UCSD-AML1 (cell line): ENCODE data around the gene GBX1.
A peak's percentile ranks its signal among the peaks of the same experiment; 100 is the strongest.

Experiments
- DNase-seq: peaks from one replicate; lab custom pipeline; 2025; ENCODE audit not compliant: unreplicated experiment; lab: John Stamatoyannopoulos, UW

GBX1 gene

DNA sequence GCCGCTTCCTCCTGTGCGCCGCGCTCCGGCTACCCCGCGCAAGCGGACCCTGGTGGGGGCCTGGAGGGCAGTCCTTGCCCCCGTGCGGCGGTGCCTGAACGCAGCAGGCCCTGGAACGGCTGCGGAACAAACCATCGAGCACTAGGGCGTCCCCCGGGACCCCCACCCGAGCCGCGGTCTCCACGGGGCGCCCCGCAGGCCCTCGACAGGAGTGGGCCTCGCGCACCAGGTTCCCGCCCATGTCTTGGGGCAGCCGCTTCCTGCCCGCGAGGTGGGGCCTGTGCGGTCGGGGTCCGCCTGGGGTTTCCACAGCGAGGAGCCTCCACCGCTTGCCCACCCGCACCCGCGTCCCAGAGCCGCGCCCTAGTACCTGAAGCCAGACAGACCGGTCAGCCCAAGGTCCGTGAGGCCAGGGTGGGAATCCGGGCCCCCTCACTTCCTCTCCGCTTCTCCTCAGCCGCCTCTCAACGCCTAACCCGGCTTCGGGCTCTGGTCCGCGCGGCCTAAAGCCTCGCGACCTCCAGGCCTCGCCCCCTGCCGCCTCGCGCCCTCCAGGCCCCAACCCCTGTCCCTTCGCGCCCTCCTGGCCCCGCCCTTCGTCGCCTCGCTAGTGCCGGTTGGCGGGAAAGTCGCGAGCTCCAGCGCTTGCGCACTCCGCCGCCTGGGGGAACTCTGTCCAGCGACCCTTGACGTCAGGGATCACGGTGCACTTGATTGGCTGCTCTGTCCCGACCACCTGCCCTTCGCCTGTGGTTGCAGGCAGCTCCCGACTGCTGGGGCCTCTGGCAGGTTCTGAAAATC, 7.0 kb upstream of the GBX1 start:
- no peak for DNase-seq

- no peak for DNase-seq
Measured at GRCh38 chr7:151173386-151174245, 6.1 kb upstream of the GBX1 start.

DNA sequence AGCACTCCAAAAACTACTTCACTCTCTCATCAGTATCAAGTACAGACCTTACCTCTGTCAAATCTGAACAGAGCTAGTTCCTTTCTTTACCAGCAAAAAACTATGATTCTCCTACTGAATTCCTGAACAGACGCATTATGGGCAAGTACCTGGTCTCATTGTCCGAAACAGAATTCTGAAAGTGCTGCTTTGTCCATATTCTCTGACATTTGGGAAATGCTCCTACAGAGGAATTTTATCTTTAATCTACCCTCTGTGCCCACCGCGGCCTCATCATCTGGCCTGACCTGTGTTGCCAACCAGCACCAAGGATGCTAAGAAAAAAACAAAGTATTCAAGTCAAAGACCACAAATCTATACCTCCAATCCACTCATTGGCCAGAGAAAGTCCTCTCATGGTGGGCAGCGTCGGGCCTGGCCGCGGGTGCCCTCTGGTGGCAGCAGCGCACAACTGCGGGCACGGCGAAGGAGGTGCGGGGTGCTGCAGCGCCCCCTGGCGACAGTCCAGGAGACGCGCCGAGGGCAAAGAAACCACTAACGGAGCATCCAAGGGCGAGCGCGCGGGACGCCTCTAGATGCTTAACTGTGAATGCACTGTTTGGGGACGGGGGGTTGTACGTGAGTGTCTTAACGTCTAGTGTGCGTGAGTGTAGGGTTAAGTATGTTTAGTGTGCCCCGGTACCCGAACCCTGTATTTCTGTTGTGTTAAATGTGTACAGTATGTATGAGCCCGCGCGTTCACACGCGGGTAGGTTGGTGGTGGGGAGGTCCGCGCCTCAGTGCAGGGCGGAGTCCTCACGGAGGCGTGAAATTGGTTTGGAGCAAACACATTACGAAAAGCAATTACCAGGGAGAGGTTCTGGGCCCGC, 5.0 kb upstream of the GBX1 start:
- DNase-seq: peak; percentile 67

DNA sequence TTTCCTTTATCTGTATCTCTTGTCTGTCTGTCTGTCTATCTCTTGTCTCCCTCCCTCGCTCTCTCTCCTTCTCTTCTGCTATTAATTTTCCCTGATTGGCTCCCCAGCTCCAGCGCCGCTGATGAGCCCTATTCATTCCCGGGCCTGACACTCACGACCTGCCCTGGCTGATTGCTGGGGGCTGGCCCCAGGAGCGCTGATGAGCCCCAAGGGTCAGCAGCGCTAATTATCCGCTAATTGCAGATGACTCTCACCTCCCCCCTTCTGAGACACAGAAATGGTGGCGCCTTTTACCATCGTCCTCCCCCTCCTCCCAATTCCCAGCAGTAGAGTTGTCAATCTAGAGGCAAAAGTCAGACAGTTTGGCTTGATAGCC, 1.3 kb upstream of the GBX1 start:
- no peak for DNase-seq

- DNase-seq: peak; percentile 39
Measured at GRCh38 chr7:151168003-151168786, 701 bp upstream of the GBX1 start.

- no peak for DNase-seq
Measured at GRCh38 chr7:151166629-151167196, 781 bp downstream of the GBX1 start.

DNA sequence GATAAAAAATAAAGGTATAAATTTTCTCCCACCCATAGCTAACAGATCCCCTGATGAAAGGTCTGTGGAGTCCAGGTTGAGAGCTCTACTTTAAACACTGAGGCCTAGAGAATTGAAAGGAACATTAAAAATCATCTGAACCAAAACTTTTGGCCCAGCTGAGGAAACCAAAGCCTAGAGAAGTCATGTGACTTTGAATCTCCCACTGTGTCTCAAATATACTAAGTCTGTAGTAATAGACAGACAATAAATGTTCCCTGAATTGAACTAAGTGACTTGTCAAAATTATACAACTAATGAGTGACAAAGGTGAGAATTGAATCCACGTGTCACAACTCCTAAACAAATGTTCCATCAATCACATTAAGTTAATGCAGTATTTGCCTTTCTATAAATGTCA, 5.7 kb downstream of the GBX1 start:
- no peak for DNase-seq

GRCh38 chr7:151157645-151158329, 9.7 kb downstream of the GBX1 start:
- DNase-seq: no peak

DNA sequence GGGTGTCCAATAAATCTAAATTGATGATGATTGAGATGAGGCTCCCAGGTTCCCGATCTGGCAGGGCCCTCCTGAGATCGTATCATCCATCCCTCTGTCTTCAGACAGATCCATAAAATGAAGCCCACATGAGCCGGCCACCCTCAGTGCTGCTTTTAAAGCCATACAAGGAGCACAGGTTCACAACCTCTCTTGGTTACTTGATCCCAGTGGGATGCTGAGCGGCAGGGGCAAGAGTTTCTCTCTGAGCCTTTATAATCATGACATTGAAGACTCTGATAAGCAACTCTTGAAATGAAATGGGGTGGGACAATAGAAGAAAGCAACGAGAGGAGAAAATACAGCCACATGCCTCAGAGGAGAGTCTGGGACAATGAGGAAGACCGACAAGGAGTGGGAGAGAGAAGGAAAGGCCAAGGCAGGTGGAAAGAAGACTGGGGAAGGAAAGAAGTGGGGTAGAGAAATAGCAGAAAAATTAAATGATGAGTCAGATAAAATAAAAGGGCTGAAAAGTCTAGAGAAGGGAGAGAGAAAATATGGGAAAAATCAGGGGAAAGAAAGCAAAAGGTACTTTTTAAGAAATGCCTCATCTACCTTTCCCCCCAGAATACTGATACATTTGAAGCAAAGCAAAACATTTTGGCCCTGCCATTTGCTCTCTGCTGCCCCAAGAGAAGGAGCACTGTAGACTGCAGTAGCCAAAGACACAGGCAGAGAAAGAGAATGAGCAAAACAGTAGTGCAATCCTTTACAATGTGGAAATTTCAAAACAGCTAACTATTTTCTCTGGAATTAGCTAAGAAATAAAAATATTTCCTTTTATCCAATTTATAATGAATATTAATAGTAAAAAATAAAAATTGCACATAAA, 14.6 kb downstream of the GBX1 start:
- no peak for DNase-seq

DNA sequence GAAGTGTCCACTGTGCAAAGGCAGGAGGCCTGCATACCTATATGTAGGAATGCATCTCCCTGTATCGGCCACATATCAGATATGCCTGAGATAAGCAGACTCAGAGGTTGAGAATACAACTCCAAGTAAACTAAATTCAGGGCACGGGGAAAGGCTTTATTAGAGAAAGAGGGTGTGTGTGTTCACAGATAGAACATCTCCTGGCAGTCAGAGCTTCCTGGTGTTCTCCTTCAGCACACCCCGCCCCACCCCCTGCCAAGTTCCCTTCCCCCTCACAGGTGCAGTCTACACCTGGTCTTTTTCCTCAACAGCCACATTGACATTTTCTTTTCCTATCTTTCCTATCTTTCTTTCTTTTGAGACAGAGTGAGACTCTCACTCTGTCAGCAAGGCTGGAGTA, 17.1 kb downstream of the GBX1 start:
- DNase-seq: no peak

GRCh38 chr7:151148319-151149259, 18.9 kb downstream of the GBX1 start:
- DNase-seq: no peak

GRCh38 chr7:151146761-151147160, 20.7 kb downstream of the GBX1 start:
- DNase-seq: no peak

DNA sequence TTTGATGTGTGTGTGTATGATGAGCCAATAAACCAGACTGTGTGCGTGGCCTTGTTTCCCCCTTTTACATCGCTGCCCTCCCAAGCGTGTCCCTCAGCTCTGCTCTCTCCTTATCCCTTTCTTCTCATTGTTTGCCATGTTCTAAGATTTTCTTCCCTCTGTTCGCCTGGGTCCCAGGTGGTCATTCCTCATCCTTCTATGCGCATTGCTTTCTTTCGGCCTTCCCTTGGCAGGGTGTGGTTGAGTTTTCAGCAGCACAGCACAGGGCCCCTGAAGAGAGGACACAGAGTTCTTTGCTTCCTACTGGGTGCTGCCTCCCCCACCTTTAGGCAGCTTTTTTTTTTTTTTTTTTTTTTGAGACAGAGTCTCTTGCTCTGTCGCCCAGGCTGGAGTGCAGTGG, 23.1 kb downstream of the GBX1 start:
- DNase-seq: no peak

DNA sequence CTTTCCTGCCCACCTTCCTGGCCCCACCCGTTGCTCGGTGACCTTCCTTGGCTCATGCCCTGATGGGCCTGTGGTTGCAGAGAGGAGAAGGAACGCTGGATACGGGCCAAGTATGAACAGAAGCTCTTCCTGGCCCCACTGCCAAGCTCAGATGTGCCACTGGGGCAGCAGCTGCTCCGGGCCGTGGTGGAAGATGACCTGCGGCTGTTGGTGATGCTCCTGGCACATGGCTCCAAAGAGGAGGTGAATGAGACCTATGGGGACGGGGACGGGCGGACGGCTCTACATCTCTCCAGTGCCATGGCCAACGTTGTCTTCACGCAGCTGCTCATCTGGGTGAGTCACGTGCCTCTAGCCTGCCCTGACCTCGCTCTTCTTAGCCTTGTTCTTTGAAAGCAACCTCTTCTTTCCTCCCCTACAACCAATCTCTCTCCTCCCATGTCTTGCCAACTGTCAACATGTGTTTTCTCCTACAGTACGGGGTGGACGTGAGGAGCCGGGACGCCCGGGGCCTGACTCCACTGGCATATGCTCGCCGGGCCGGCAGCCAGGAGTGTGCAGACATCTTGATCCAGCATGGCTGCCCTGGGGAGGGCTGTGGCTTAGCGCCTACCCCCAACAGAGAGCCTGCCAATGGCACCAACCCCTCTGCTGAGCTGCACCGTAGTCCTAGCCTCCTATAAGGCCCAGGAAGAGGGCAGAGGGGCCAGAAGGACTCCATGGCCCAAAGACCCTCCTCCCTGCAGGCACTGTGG, 24.1 kb downstream of the GBX1 start:
- DNase-seq: no peak

GRCh38 chr7:151142686-151143040, 24.8 kb downstream of the GBX1 start:
- no peak for DNase-seq

- no peak for DNase-seq
Measured at GRCh38 chr7:151141855-151142685, 25.4 kb downstream of the GBX1 start.
